Heart left ventricle (tissue), 13 donors: ENCODE data around the gene KIRREL3.

Experiments used
- POLR2A ChIP-seq, 2 donors: fragments of 450-650 bp; IDR thresholded peaks; one replicate each; pipeline ENCODE4 v1.6.1; 2017; ENCODE audit warnings: antibody characterized with exemption in 2 of 2, mild to moderate bottlenecking in 2 of 2, moderate library complexity in 2 of 2
- TF ChIP-seq, protein P1 (sequence below), 12 donors: fragments of 200-600 bp; sonication (generic) in 4 of 12; IDR thresholded peaks; one replicate each; pipeline versions ENCODE4 v1.5.0 to v1.8.0; 2018 to 2022; ENCODE audit warnings: antibody characterized with exemption in 12 of 12, mild to moderate bottlenecking in 5 of 12
- donor health status: ischemic (EF 13 %, LVEDD 7.1; RV severe dilation, severe dysfunction).
- donor health status: DM: no; HTN: yes; CAD: no.
- donor health status: DM: no; HTN: no; CAD: no.
- donor health status: ischemic (EF 25% LVEDD 6.9; RV normal size, moderate dysfunction).
- donor health status: ischemic (EF 25% LVEDD 5.7; RV mildly dilated, moderate dysfunction).
- donor health status: ischemic (EF 35%, LVEDD 5.7; RV mildly dilated, moderate dysfunction).
- donor health status: nonischemic (EF 11% LVEDD 7.7; RV severe dilation, severe dysfunction).
- donor health status: DM: yes; HTN: yes; CAD: no.
- donor health status: PGD.
- donor health status: ischemic (EF 29% LVEDD 5.4; RV normal size, mild dysfunction).
- donor health status: nonischemic (EF 23%, LVEDD 6.1; RV moderate dilation, normal function).

DNA sequence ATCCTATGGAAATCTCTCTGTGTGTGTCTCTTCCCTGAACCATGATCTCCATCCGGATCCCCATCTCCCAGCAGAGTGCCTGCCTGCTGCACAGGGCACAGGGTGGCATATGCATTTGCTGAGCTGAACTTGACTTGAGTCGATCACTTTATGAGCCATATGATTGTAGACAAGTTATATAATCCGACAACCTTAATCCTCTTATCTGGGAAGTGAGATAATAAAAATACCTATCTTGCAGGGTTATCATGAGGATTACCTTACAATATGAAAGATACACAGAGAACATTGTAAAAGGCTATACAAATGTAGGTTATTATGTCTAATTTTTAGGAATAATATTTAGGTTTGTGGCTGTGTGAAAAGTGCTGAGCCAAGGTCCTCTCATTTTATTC lies 520.6 kb downstream of the KIRREL3 start:
- TF ChIP-seq, protein P1, sequence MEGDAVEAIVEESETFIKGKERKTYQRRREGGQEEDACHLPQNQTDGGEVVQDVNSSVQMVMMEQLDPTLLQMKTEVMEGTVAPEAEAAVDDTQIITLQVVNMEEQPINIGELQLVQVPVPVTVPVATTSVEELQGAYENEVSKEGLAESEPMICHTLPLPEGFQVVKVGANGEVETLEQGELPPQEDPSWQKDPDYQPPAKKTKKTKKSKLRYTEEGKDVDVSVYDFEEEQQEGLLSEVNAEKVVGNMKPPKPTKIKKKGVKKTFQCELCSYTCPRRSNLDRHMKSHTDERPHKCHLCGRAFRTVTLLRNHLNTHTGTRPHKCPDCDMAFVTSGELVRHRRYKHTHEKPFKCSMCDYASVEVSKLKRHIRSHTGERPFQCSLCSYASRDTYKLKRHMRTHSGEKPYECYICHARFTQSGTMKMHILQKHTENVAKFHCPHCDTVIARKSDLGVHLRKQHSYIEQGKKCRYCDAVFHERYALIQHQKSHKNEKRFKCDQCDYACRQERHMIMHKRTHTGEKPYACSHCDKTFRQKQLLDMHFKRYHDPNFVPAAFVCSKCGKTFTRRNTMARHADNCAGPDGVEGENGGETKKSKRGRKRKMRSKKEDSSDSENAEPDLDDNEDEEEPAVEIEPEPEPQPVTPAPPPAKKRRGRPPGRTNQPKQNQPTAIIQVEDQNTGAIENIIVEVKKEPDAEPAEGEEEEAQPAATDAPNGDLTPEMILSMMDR (IDR thresholded peaks at IDR 0.05): no peak
- no peak for TF ChIP-seq POLR2A (IDR thresholded peaks at IDR 0.05)
